Kidney (tissue), 14 donors: ENCODE data around the gene CFAP52. TPM values are rescaled to one million over a fixed set of nuclear protein-coding genes. Genes with fewer than 3 reads are reported as not detected.
"Not testable (repeated sequence)": the region's sequence is repeated elsewhere in the genome, so short reads cannot be mapped to it uniquely, and the experiment has no call there.

Source experiments
- DNase-seq, 5 donors: peaks; one replicate each; pipeline ENCODE4 v3.0.0-alpha.2; 2013 to 2020
- FAIRE-seq: peaks from 2 replicates; lab custom pipeline; 2012; peaks lifted over from hg19 to GRCh38; lab: Jason Lieb, UNC
- H3K27ac ChIP-seq, 2 donors: one replicate each; pipeline ENCODE4 v1.7.0; 2013; ENCODE audit warnings: low read depth in 2 of 2, low read length in 2 of 2, inconsistent platforms in 1 of 2
- H3K27me3 ChIP-seq: one replicate; pipeline ENCODE4 v1.7.1; 2013; ENCODE audit warnings: low read length, inconsistent platforms; ENCODE audit not compliant: control insufficient read depth, insufficient read depth
- H3K36me3 ChIP-seq, 3 donors: one replicate each; pipeline versions ENCODE4 v1.7.0 to v1.7.1; 2013; ENCODE audit warnings: low read length in 3 of 3, control low read depth in 1 of 3, inconsistent platforms in 1 of 3; ENCODE audit not compliant: insufficient read depth in 3 of 3, control insufficient read depth in 2 of 3
- H3K4me1 ChIP-seq, 3 donors: one replicate each; pipeline versions ENCODE4 v1.7.0 to v1.7.1; 2013; ENCODE audit warnings: low read length in 3 of 3, inconsistent platforms in 1 of 3, low read depth in 1 of 3; ENCODE audit not compliant: control insufficient read depth in 2 of 3, insufficient read depth in 2 of 3
- H3K4me3 ChIP-seq, 3 donors: one replicate each; pipeline versions ENCODE4 v1.7.0 to v1.8.1; 2013; ENCODE audit warnings: low read length in 3 of 3, control low read depth in 1 of 3, inconsistent platforms in 1 of 3
- H3K9ac ChIP-seq, 3 donors: one replicate each; pipeline versions ENCODE4 v1.7.0 to v1.7.1; 2013; ENCODE audit warnings: low read length in 3 of 3, control low read depth in 1 of 3, inconsistent platforms in 1 of 3
- H3K9me3 ChIP-seq, 3 donors: one replicate each; pipeline versions ENCODE4 v1.7.0 to v1.7.1; 2013; ENCODE audit warnings: low read length in 3 of 3, control low read depth in 1 of 3, inconsistent platforms in 1 of 3; ENCODE audit not compliant: control insufficient read depth in 2 of 3, insufficient read depth in 1 of 3
- intact Hi-C: fragments of 100-400 bp; cut with DNase I; formaldehyde crosslinking; loops from one replicate; pipeline ENCODE4 v1.11.1; 2022
- polyA plus RNA-seq: library from polyadenylated mRNA; stranded (reverse); fragments of 350-450 nt; fragmentation: Illumina TruSeq; extraction: RNeasy Lipid Tissue Mini Kit (QIAGEN cat#74804); gene quantifications from one replicate; pipeline ENCODE4 v1.2.3, GENCODE V29; 2014; ENCODE audit warnings: low read depth, low replicate concordance; ENCODE audit not compliant: insufficient read depth
- total RNA-seq: library from RNA; stranded (reverse); fragmentation: NEBNext Ultra II Directional; extraction: Animal tissue kit (Norgen Biotek cat#: 25700); gene quantifications from one replicate; pipeline ENCODE4 v1.2.1, GENCODE V29; 2021
- TF ChIP-seq, protein P1 (sequence below): IDR thresholded peaks from 3 replicates; pipeline ENCODE4 v1.5.1; 2012; ENCODE audit warnings: mild to moderate bottlenecking, moderate library complexity, borderline replicate concordance; ENCODE audit not compliant: insufficient read depth; ENCODE audit errors: extremely low read depth
- donor health status: control.
- donor health status: control.
- donor health status: control.
- donor health status: control.
- donor health status: control.
- donor health status: DM: yes; HTN: yes; CAD: no.
- donor health status: Normal renal cell carcinoma (clear cell type).

The CFAP52 gene
- total and polyA plus RNA-seq, 2 donors from 2014 or later, result 1.7 TPM; not detected in 1

DNA sequence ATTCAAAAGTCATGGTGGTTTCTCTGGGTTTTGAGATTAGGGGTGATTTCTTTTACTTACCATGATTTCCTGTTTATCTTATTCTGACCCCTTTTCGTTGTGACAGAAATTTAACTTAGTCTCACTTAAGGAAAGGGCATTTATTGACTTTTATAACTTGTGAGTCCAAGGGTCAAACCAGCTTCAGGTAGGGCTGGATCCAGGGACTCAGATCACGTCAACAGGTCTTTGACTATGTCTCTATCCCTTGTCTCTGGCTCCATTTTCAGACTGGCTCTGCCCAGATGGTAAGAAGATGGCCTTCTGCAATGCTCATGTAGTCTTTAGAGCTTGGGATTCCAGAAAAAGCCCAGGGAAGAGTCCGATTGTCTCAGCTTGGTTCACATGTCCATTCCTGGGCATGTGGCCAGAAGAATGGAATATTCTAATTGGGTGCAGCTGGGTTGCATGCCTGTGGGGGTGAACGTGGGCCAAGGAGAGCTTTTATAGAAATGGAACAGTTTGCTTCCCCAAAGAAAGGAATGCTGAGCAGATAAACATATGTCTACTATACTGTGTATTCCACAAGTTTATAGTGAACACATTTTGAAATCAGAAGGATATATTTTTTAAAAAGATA lies 82.3 kb downstream of the CFAP52 start:
- Histone ChIP-seq H3K27ac (no peak overlapping the region), H3K27me3 (no peaks in the 10 kb centered on the region), H3K9ac (no peak overlapping the region), H3K36me3 (no peaks in the 10 kb centered on the region), H3K4me1 (no peaks in the 10 kb centered on the region), H3K9me3 (no peaks in the 10 kb centered on the region), H3K4me3 (no peak overlapping the region)
- FAIRE-seq, result no peak
- intact Hi-C loops, result no loop called here
- no peak for DNase-seq
- TF ChIP-seq, protein P1, sequence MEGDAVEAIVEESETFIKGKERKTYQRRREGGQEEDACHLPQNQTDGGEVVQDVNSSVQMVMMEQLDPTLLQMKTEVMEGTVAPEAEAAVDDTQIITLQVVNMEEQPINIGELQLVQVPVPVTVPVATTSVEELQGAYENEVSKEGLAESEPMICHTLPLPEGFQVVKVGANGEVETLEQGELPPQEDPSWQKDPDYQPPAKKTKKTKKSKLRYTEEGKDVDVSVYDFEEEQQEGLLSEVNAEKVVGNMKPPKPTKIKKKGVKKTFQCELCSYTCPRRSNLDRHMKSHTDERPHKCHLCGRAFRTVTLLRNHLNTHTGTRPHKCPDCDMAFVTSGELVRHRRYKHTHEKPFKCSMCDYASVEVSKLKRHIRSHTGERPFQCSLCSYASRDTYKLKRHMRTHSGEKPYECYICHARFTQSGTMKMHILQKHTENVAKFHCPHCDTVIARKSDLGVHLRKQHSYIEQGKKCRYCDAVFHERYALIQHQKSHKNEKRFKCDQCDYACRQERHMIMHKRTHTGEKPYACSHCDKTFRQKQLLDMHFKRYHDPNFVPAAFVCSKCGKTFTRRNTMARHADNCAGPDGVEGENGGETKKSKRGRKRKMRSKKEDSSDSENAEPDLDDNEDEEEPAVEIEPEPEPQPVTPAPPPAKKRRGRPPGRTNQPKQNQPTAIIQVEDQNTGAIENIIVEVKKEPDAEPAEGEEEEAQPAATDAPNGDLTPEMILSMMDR, result no peak

DNA sequence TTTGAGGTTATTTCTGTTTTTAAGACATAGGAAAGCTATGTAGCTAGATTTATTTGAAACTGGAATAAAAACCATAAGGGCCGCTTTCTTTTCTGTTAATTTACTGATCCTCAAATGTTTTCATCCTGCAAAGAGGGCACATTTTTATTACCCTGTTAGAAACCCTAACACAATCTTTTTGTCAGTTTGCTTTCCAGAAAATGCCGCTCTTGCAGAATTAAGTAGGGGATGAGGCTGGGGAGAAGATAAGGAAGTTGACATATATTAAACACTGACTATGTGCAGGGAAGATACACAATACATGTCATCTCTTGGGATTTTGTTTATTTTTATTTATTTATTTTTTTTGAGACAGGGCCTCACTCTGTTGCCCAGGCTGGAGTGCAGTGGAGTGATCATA lies 84.6 kb downstream of the CFAP52 start:
- H3K4me1 ChIP-seq, result no peaks in the 10 kb centered on the region
- TF ChIP-seq, protein P1, result no peak
- H3K4me3 ChIP-seq, result no peak overlapping the region
- H3K9ac ChIP-seq, result no peak overlapping the region
- H3K27me3 ChIP-seq, result no peaks in the 10 kb centered on the region
- no peak for FAIRE-seq
- H3K27ac ChIP-seq, result no peak overlapping the region
- H3K9me3 ChIP-seq, result no peaks in the 10 kb centered on the region
- H3K36me3 ChIP-seq, result no peaks in the 10 kb centered on the region
- intact Hi-C loops, result no loop called here
- DNase-seq, result no peak

DNA sequence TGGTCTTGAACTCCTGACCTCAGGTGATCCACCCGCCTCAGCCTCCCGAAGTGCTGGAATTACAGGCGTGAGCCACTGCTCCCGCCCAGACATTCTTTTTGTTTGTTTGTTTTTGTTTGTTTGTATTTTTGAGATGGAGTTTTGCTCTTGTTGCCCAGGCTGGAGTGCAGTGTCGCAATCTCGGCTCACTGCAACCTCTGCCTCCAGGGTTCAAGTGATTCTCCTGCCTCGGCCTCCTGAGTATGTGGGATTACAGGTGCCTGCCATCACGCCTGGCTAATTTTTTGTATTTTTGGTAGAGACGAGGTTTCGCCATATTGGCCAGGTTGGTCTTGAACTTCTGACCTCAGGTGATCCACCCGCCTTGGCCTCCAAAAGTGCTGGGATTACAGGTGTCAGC lies 87.1 kb downstream of the CFAP52 start:
- H3K9ac ChIP-seq, H3K4me3 ChIP-seq, H3K9me3 ChIP-seq, DNase-seq, H3K36me3 ChIP-seq, H3K27me3 ChIP-seq, intact Hi-C loops, H3K27ac ChIP-seq, H3K4me1 ChIP-seq, FAIRE-seq: not testable (repeated sequence)

DNA sequence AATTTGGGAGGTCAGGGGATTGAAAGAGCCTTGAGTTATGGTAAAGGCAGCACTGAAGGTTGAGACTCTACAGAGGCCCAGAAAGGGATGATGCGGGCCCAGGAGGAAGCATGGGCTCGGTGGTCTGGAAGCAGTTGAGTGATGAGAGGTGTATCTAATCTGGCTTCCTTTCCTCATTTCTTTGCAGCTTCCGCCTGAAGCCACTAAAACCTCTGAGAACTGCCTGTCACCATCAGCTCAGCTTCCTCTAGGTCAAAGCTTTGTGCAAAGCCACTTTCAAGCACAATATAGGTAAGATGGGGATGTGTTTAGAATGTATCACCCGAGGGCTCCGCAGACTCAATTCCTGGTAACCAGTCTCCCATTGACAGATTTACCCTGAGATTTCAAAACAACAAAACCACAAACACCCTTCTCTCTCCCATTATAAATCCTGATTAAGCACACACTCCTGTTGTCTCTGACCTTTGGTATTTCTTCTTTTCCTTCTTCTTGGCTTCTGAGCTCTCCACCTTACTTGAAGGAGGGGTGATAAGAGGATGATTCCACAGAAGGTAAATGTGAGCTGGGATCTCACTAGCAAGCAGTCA lies 90.1 kb downstream of the CFAP52 start:
- Histone ChIP-seq H3K36me3 (peaks cover 0 to 4% (median 0%) of the 10 kb centered on the region in 3 donors), H3K9me3 (no peaks in the 10 kb centered on the region), H3K9ac (no peak overlapping the region), H3K27ac (no peak overlapping the region), H3K4me1 (no peaks in the 10 kb centered on the region), H3K4me3 (no peak overlapping the region), H3K27me3 (no peaks in the 10 kb centered on the region)
- TF ChIP-seq, protein P1, result no peak
- no peak for DNase-seq
- intact Hi-C loops, result no loop called here
- FAIRE-seq, result no peak
